Esophagus muscularis mucosa (tissue), 4 donors: ENCODE data around the gene SACS.

Experiments used
- CTCF ChIP-seq, 3 experiments: fragments of 200-600 bp in 2 of 3; fragments of 450-650 bp in 1 of 3; sonication (generic) in 2 of 3; IDR thresholded peaks; one replicate each; pipeline ENCODE4 v1.5.1; 2017 to 2019; ENCODE audit warnings: antibody characterized with exemption in 3 of 3, mild to moderate bottlenecking in 2 of 3, moderate library complexity in 1 of 3
- EP300 ChIP-seq: sonication (generic); formaldehyde crosslinking; IDR thresholded peaks from one replicate; pipeline ENCODE4 v1.6.1; 2017; ENCODE audit warnings: antibody characterized with exemption
- POLR2A ChIP-seq: fragments of 450-650 bp; IDR thresholded peaks from one replicate; pipeline ENCODE4 v1.6.1; 2017; ENCODE audit warnings: antibody characterized with exemption, moderate library complexity, mild to moderate bottlenecking, low read depth
- POLR2AphosphoS5 ChIP-seq, 2 donors: sonication (generic); formaldehyde crosslinking; IDR thresholded peaks; one replicate each; pipeline ENCODE4 v1.6.1; 2017; ENCODE audit warnings: antibody characterized with exemption in 2 of 2

- TF ChIP-seq CTCF (IDR thresholded peaks at IDR 0.05) (no peak), POLR2A (no peak), POLR2AphosphoS5 (IDR thresholded peaks at IDR 0.05) (no peak), EP300 (no peak)
Observed at GRCh38 chr13:23418776-23419683, 14.5 kb downstream of the SACS start.
